Activated CD8-positive, alpha-beta memory T cell treated with anti-CD3 and anti-CD28 coated beads for 24 hours (primary cell): ENCODE results near the gene ANK2.
"Not testable (repeated sequence)": the region's sequence is repeated elsewhere in the genome, so short reads cannot be mapped to it uniquely, and the experiment has no call there.

ENCODE experiments used
- DNase-seq: peaks from one replicate; pipeline ENCODE4 v3.0.0-alpha.2; 2020

ANK2 gene

GRCh38 chr4:113052379-113052951 is 3.0 kb downstream of the ANK2 start:
- DNase-seq, result no peak

GRCh38 chr4:113053883-113054282 is 4.4 kb downstream of the ANK2 start:
- no peak for DNase-seq

GRCh38 chr4:113056318-113056717 is 6.9 kb downstream of the ANK2 start:
- no peak for DNase-seq

GRCh38 chr4:113057891-113058290 is 8.4 kb downstream of the ANK2 start:
- no peak for DNase-seq

GRCh38 chr4:113059449-113060182 is 10.2 kb downstream of the ANK2 start:
- no peak for DNase-seq

- DNase-seq, result no peak
These were observed 11.4 kb downstream of the ANK2 start for GRCh38 chr4:113060853-113061252.

- no peak for DNase-seq
These were observed 14.8 kb downstream of the ANK2 start for GRCh38 chr4:113064244-113064643.

GRCh38 chr4:113065629-113066028 is 16.2 kb downstream of the ANK2 start:
- no peak for DNase-seq

GRCh38 chr4:113068771-113069170 is 19.3 kb downstream of the ANK2 start:
- not testable (repeated sequence) for DNase-seq

GRCh38 chr4:113069212-113069892 is 19.9 kb downstream of the ANK2 start:
- no peak for DNase-seq

GRCh38 chr4:113070755-113071154 is 21.3 kb downstream of the ANK2 start:
- DNase-seq, result no peak

- DNase-seq, result no peak
These were observed 21.8 kb downstream of the ANK2 start for GRCh38 chr4:113071274-113071673.

- no peak for DNase-seq
These were observed 22.4 kb downstream of the ANK2 start for GRCh38 chr4:113071805-113072204.

GRCh38 chr4:113073451-113074005 is 24.1 kb downstream of the ANK2 start:
- no peak for DNase-seq

- no peak for DNase-seq
These were observed 28.1 kb downstream of the ANK2 start for GRCh38 chr4:113077575-113077974.

GRCh38 chr4:113078066-113078465 is 28.6 kb downstream of the ANK2 start:
- DNase-seq, result no peak

GRCh38 chr4:113080050-113080449 is 30.6 kb downstream of the ANK2 start:
- no peak for DNase-seq

- no peak for DNase-seq
These were observed 31.2 kb downstream of the ANK2 start for GRCh38 chr4:113080624-113081023.

- DNase-seq, result no peak
These were observed 33.9 kb downstream of the ANK2 start for GRCh38 chr4:113083346-113083745.

- DNase-seq, result no peak
These were observed 36.8 kb downstream of the ANK2 start for GRCh38 chr4:113086172-113086695.

GRCh38 chr4:113088050-113088449 is 38.6 kb downstream of the ANK2 start:
- no peak for DNase-seq

- no peak for DNase-seq
These were observed 41.5 kb downstream of the ANK2 start for GRCh38 chr4:113090954-113091353.

GRCh38 chr4:113094331-113094730 is 44.9 kb downstream of the ANK2 start:
- DNase-seq, result no peak

GRCh38 chr4:113094802-113095201 is 45.3 kb downstream of the ANK2 start:
- no peak for DNase-seq
